Measurements from ENCODE around the gene OTX2.

DNA sequence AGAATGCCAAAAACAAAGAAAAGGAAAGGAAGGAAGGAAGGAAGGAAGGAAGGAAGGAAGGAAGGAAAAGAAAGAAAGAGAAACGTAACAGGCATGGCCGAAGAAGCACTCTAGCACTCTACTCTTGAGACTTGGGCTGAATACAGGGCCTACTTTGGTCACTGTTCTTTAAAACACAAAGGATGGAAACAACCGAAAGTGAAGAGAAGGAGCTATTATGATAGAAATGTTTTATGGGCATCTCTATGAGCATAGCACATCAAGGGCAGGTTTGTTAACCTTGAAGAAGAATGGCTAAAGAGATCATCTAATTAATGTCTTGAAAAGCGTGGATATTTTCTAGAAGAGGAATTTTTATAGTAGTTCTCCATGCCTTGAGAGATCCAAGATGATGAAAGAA is 15.9 kb upstream of the OTX2 start:
- TF ChIP-seq, protein P1, sequence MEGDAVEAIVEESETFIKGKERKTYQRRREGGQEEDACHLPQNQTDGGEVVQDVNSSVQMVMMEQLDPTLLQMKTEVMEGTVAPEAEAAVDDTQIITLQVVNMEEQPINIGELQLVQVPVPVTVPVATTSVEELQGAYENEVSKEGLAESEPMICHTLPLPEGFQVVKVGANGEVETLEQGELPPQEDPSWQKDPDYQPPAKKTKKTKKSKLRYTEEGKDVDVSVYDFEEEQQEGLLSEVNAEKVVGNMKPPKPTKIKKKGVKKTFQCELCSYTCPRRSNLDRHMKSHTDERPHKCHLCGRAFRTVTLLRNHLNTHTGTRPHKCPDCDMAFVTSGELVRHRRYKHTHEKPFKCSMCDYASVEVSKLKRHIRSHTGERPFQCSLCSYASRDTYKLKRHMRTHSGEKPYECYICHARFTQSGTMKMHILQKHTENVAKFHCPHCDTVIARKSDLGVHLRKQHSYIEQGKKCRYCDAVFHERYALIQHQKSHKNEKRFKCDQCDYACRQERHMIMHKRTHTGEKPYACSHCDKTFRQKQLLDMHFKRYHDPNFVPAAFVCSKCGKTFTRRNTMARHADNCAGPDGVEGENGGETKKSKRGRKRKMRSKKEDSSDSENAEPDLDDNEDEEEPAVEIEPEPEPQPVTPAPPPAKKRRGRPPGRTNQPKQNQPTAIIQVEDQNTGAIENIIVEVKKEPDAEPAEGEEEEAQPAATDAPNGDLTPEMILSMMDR (IDR thresholded peaks at IDR 0.05) = no peak
- TF ChIP-seq POLR2AphosphoS5 (IDR thresholded peaks at IDR 0.05) (no peak), POLR2A (IDR thresholded peaks at IDR 0.05) (no peak), EP300 (IDR thresholded peaks at IDR 0.05; ENCODE audit: low read depth) (no peak)

Data from transverse colon (tissue), 4 donors.